ENCODE data around the gene PRND. TPM values are rescaled to one million over a fixed set of nuclear protein-coding genes. Genes with fewer than 3 reads are reported as not detected.

Gene PRND
- total and polyA plus RNA-seq, 4 donors = 0.22 to 12.1 TPM; not detected in 2

- Histone ChIP-seq H3K9ac (ENCODE audit: insufficient read depth in 1 of 2, low read length in 2 of 2) (no peak overlapping the region), H3K9me3 (ENCODE audit: control insufficient read depth in 4 of 4, insufficient read depth in 3 of 4, low read length in 3 of 4) (peaks cover 0 to 2% (median 0%) of the 10 kb centered on the region in 4 donors), H3K4me1 (ENCODE audit: control insufficient read depth in 5 of 5, insufficient read depth in 5 of 5, low read length in 5 of 5) (no peaks in the 10 kb centered on the region), H3K36me3 (ENCODE audit: control insufficient read depth in 4 of 4, insufficient read depth in 4 of 4, low read length in 4 of 4) (no peaks in the 10 kb centered on the region), H3K27me3 (ENCODE audit: control insufficient read depth in 3 of 3, insufficient read depth in 3 of 3, low read length in 2 of 3) (peaks cover 0 to 2% (median 0%) of the 10 kb centered on the region in 3 donors), H3K4me3 (no peak overlapping the region), H3K27ac (ENCODE audit: low read depth in 1 of 2, low read length in 1 of 2) (no peak overlapping the region)
- WGBS, 2 donors = 93 to 96% methylated on average over 6 of the region's 6 CpGs
- no peak for ATAC-seq (ENCODE audit: insufficient read depth, low FRiP score)
- no peak for TF ChIP-seq CTCF (IDR thresholded peaks at IDR 0.05; ENCODE audit: control extremely low read depth, extremely low read depth)
- no peak for DNase-seq
Measured at GRCh38 chr20:4710106-4710475, 11.6 kb upstream of the PRND start.

GRCh38 chr20:4711511-4711910, 10.2 kb upstream of the PRND start:
- DNase-seq (no peak), ATAC-seq (ENCODE audit: insufficient read depth, low FRiP score) (no peak)
- no peak overlapping the region for H3K4me3 ChIP-seq
- no peak for TF ChIP-seq CTCF (IDR thresholded peaks at IDR 0.05; ENCODE audit: control extremely low read depth, extremely low read depth)
- no peak overlapping the region for H3K9ac ChIP-seq (ENCODE audit: insufficient read depth in 1 of 2, low read length in 2 of 2)
- no peaks in the 10 kb centered on the region for H3K4me1 ChIP-seq (ENCODE audit: control insufficient read depth in 5 of 5, insufficient read depth in 5 of 5, low read length in 5 of 5)
- peaks cover 0 to 2% (median 0%) of the 10 kb centered on the region in 3 donors for H3K27me3 ChIP-seq (ENCODE audit: control insufficient read depth in 3 of 3, insufficient read depth in 3 of 3, low read length in 2 of 3)
- H3K9me3 ChIP-seq (ENCODE audit: control insufficient read depth in 4 of 4, insufficient read depth in 3 of 4, low read length in 3 of 4) = peaks cover 0 to 2% (median 0%) of the 10 kb centered on the region in 4 donors
- no peaks in the 10 kb centered on the region for H3K36me3 ChIP-seq (ENCODE audit: control insufficient read depth in 4 of 4, insufficient read depth in 4 of 4, low read length in 4 of 4)
- 69 to 84% methylated on average over 5 of the region's 5 CpGs for WGBS, 2 donors
- H3K27ac ChIP-seq (ENCODE audit: low read depth in 1 of 2, low read length in 1 of 2) = no peak overlapping the region

GRCh38 chr20:4713401-4713800, 8.3 kb upstream of the PRND start:
- H3K27ac ChIP-seq (ENCODE audit: low read depth in 1 of 2, low read length in 1 of 2) = no peak overlapping the region
- ATAC-seq (ENCODE audit: insufficient read depth, low FRiP score) (no peak), DNase-seq (no peak)
- H3K9me3 ChIP-seq (ENCODE audit: control insufficient read depth in 4 of 4, insufficient read depth in 3 of 4, low read length in 3 of 4) = peaks cover 0 to 2% (median 0%) of the 10 kb centered on the region in 4 donors
- no peak overlapping the region for H3K9ac ChIP-seq (ENCODE audit: insufficient read depth in 1 of 2, low read length in 2 of 2)
- TF ChIP-seq CTCF (IDR thresholded peaks at IDR 0.05; ENCODE audit: control extremely low read depth, extremely low read depth) = no peak
- peaks cover 0 to 2% (median 0%) of the 10 kb centered on the region in 3 donors for H3K27me3 ChIP-seq (ENCODE audit: control insufficient read depth in 3 of 3, insufficient read depth in 3 of 3, low read length in 2 of 3)
- no peaks in the 10 kb centered on the region for H3K36me3 ChIP-seq (ENCODE audit: control insufficient read depth in 4 of 4, insufficient read depth in 4 of 4, low read length in 4 of 4)
- 89 to 96% methylated on average over 7 of the region's 7 CpGs for WGBS, 2 donors
- no peak overlapping the region for H3K4me3 ChIP-seq
- H3K4me1 ChIP-seq (ENCODE audit: control insufficient read depth in 5 of 5, insufficient read depth in 5 of 5, low read length in 5 of 5) = no peaks in the 10 kb centered on the region

GRCh38 chr20:4714818-4715217, 6.9 kb upstream of the PRND start:
- ATAC-seq (ENCODE audit: insufficient read depth, low FRiP score) = no peak
- H3K4me1 ChIP-seq (ENCODE audit: control insufficient read depth in 5 of 5, insufficient read depth in 5 of 5, low read length in 5 of 5) = no peaks in the 10 kb centered on the region
- H3K9me3 ChIP-seq (ENCODE audit: control insufficient read depth in 4 of 4, insufficient read depth in 3 of 4, low read length in 3 of 4) = peaks cover 0 to 3% (median under 1%) of the 10 kb centered on the region in 4 donors
- no peaks in the 10 kb centered on the region for H3K36me3 ChIP-seq (ENCODE audit: control insufficient read depth in 4 of 4, insufficient read depth in 4 of 4, low read length in 4 of 4)
- H3K4me3 ChIP-seq = no peak overlapping the region
- no peak for TF ChIP-seq CTCF (IDR thresholded peaks at IDR 0.05; ENCODE audit: control extremely low read depth, extremely low read depth)
- 84 to 94% methylated on average over 1 of the region's 1 CpG for WGBS, 2 donors
- no peak overlapping the region for H3K27ac ChIP-seq (ENCODE audit: low read depth in 1 of 2, low read length in 1 of 2)
- no peak overlapping the region for H3K9ac ChIP-seq (ENCODE audit: insufficient read depth in 1 of 2, low read length in 2 of 2)
- no peak for DNase-seq
- H3K27me3 ChIP-seq (ENCODE audit: control insufficient read depth in 3 of 3, insufficient read depth in 3 of 3, low read length in 2 of 3) = peaks cover 0 to 2% (median 0%) of the 10 kb centered on the region in 3 donors
